Psoas muscle (tissue), 8 donors: ENCODE results near the gene CISH. TPM values are rescaled to one million over a fixed set of nuclear protein-coding genes. Genes with fewer than 3 reads are reported as not detected.

ENCODE experiments used
- ATAC-seq, 4 donors: fragments of 200-7000 bp; cut with Tn5 transposase; one replicate each; pipeline ENCODE4 v1.9.1; 2020; ENCODE audit warnings: moderate library complexity in 3 of 4, mild to moderate bottlenecking in 2 of 4
- DNase-seq, 2 donors: peaks; one replicate each; pipeline ENCODE4 v3.0.0-alpha.2; 2020
- H3K27ac ChIP-seq: fragments of 200-600 bp; one replicate; pipeline ENCODE4 v1.8.0; 2022
- H3K27me3 ChIP-seq, 3 donors: fragments of 200-600 bp in 1 of 3; one replicate each; pipeline versions ENCODE4 v1.6.1 to v1.8.0; 2013 to 2022; ENCODE audit warnings: low read length in 2 of 3, mild to moderate bottlenecking in 2 of 3, moderate library complexity in 1 of 3; ENCODE audit not compliant: insufficient read depth in 3 of 3
- H3K36me3 ChIP-seq, 2 donors: fragments of 200-600 bp in 1 of 2; one replicate each; pipeline versions ENCODE4 v1.6.1 to v1.8.0; 2013 to 2022; ENCODE audit warnings: low read depth in 1 of 2, mild to moderate bottlenecking in 1 of 2, moderate library complexity in 1 of 2; ENCODE audit not compliant: insufficient read depth in 1 of 2
- H3K4me1 ChIP-seq: fragments of 200-600 bp; one replicate; pipeline ENCODE4 v1.8.0; 2022
- H3K4me3 ChIP-seq: fragments of 200-600 bp; one replicate; pipeline ENCODE4 v1.8.0; 2022; ENCODE audit warnings: mild to moderate bottlenecking
- H3K9me3 ChIP-seq: fragments of 200-600 bp; one replicate; pipeline ENCODE4 v1.8.0; 2022
- CTCF ChIP-seq: fragments of 200-600 bp; IDR thresholded peaks from one replicate; pipeline ENCODE4 v1.8.0; 2022; ENCODE audit warnings: antibody characterized with exemption
- WGBS, 3 donors: extraction: QIAGEN DNeasy Blood & Tissue Kit; methylation state at CpG; one replicate each; pipeline versions ENCODE4 v1.1.6 to v1.1.7; 2013; 5-methylcytosine and 5-hydroxymethylcytosine counted together
- intact Hi-C, 2 donors: fragments of 100-400 bp; cut with DNase I; formaldehyde crosslinking; loops; one replicate each; pipeline versions ENCODE4 v1.11.0 to v1.14.2; 2022
- polyA plus RNA-seq, 3 donors: library from polyadenylated mRNA; stranded (reverse); fragments of 200-250 nt; gene quantifications; one replicate each; pipeline ENCODE4 v1.2.3, GENCODE V29; 2013
- total RNA-seq, 4 donors: library from RNA; stranded (reverse); fragmentation: NEBNext Ultra II Directional in 2 of 4; extraction: Animal tissue kit (Norgen Biotek cat#: 25700) in 2 of 4; gene quantifications; one replicate each; pipeline versions ENCODE4 v1.2.1 to v1.2.4, GENCODE V29; 2021 to 2023
- donor health status: healthy with polysubstance abuse.
- donor health status: DM: no; HTN: no; CAD: no; lungs with moderate emphysema.
- donor health status: Bipolar disorder and iron deficiency.
- donor health status: healthy.
- donor health status: DM: yes; HTN: yes; CAD: no.
- donor health status: DM: no; HTN: no; CAD: no.
- donor health status: DM: no; HTN: no; CAD: no.
- donor health status: DM: yes; HTN: yes; CAD: no.

CISH gene
- total and polyA plus RNA-seq, 7 donors: 12.8 to 75.1 (median 26.3) TPM

GRCh38 chr3:50617911-50618481 lies 6.4 kb upstream of the CISH start:
- Histone ChIP-seq H3K9me3 (no peaks in the 10 kb centered on the region), H3K4me1 (peaks cover 41% of the 10 kb centered on the region), H3K4me3 (peak overlapping the region; percentile 98), H3K27me3 (no peaks in the 10 kb centered on the region), H3K36me3 (peaks cover 4 to 20% of the 10 kb centered on the region in 2 donors), H3K27ac (peak overlapping the region; percentile 99)
- peak; percentile 48 to 75 for DNase-seq
- no peak for TF ChIP-seq CTCF
- intact Hi-C loops: loop anchor here (2.0 to 10.0 kb wide), 4 partner anchors 37 to 774 kb away; partner anchors contain the start of genes MANF (in 1 of the 2) and RBM15B (in 1 of the 2)
- ATAC-seq: peak; percentile 17 to 46 (median 21)
- 41 to 62% (median 44%) methylated on average over 4 to 6 of the region's 6 CpGs for WGBS, 3 donors

- peak within 1 kb of the TSS; percentile 99 for H3K27ac ChIP-seq
- peaks cover 4 to 13% of the 10 kb centered on the region in 2 donors for H3K36me3 ChIP-seq
- no peaks in the 10 kb centered on the region for H3K27me3 ChIP-seq
- no peak for TF ChIP-seq CTCF
- ATAC-seq: peak; percentile 56 to 64 (median 59)
- H3K4me1 ChIP-seq: peaks cover 47% of the 10 kb centered on the region
- DNase-seq: peak; percentile 69 to 90
- H3K9me3 ChIP-seq: no peaks in the 10 kb centered on the region
- 0 to 1% (median 0%) methylated on average over 31 to 58 of the region's 58 CpGs for WGBS, 3 donors
- H3K4me3 ChIP-seq: peak within 1 kb of the TSS; percentile 98
- intact Hi-C loops: loop anchor here (2.0 to 10.0 kb wide), 4 partner anchors 38 to 775 kb away; partner anchors contain the start of genes MANF (in 1 of the 2) and RBM15B (in 1 of the 2)
Measured at GRCh38 chr3:50617096-50617791, 5.7 kb upstream of the CISH start, which contains the start of gene MAPKAPK3. MAPKAPK3 (plus strand) TSS chr3:50617151; CDS start chr3:50617566, 415 bp downstream.

GRCh38 chr3:50616770-50617095 lies 5.2 kb upstream of the CISH start:
- H3K27ac ChIP-seq: peak overlapping the region; percentile 99
- no peak for TF ChIP-seq CTCF
- H3K27me3 ChIP-seq: no peaks in the 10 kb centered on the region
- ATAC-seq: peak; percentile 72 to 78 (median 76)
- H3K4me3 ChIP-seq: peak overlapping the region; percentile 98
- peak; percentile 93 to 96 for DNase-seq
- intact Hi-C loops: loop anchor here (1.0 to 10.0 kb wide), 5 partner anchors 36 to 776 kb away; partner anchors contain the start of genes MANF (in 1 of the 2) and RBM15B (in 1 of the 2)
- peaks cover 4 to 8% of the 10 kb centered on the region in 2 donors for H3K36me3 ChIP-seq
- H3K9me3 ChIP-seq: no peaks in the 10 kb centered on the region
- H3K4me1 ChIP-seq: peaks cover 44% of the 10 kb centered on the region
- WGBS, 3 donors: 0 to 1% (median 0%) methylated on average over 16 to 22 of the region's 22 CpGs

- DNase-seq (peak; percentile 83 to 90), ATAC-seq (peak; percentile 40 to 60 (median 55))
- no peaks in the 10 kb centered on the region for H3K27me3 ChIP-seq
- peaks cover 4 to 7% of the 10 kb centered on the region in 2 donors for H3K36me3 ChIP-seq
- H3K4me1 ChIP-seq: peaks cover 40% of the 10 kb centered on the region
- peak overlapping the region; percentile 99 for H3K27ac ChIP-seq
- 1 to 2% (median 1%) methylated on average over 24 of the region's 24 CpGs for WGBS, 3 donors
- H3K9me3 ChIP-seq: no peaks in the 10 kb centered on the region
- intact Hi-C loops: loop anchor here (1.0 to 10.0 kb wide), 5 partner anchors 36 to 776 kb away; partner anchors contain the start of genes MANF (in 1 of the 2) and RBM15B (in 1 of the 2)
- peak overlapping the region; percentile 98 for H3K4me3 ChIP-seq
- peak; percentile 99 for TF ChIP-seq CTCF
Measured at GRCh38 chr3:50616003-50616769, 4.6 kb upstream of the CISH start.
